Activated B cell treated with CpG ODN at 0.5 μM for 24 hours (primary cell): Measurements from ENCODE around the gene SLC39A1. TPM values are rescaled to one million over a fixed set of nuclear protein-coding genes. Genes with fewer than 3 reads are reported as not detected.

ENCODE experiments used
- ATAC-seq: fragments of 200-7000 bp; cut with Tn5 transposase; one replicate; pipeline ENCODE4 v1.10.0; 2021; ENCODE audit warnings: low read depth, mild to moderate bottlenecking, moderate library complexity
- CTCF ChIA-PET: fragments of 350-600 bp; sonication (Branson Sonifier 250); formaldehyde crosslinking; loops from one replicate; lab custom pipeline; 2021; ENCODE audit warnings: antibody characterized with exemption; lab: Charles Lee
- POLR2A ChIA-PET: fragments of 350-600 bp; sonication (Branson Sonifier 250); formaldehyde crosslinking; loops from one replicate; lab custom pipeline; 2021; ENCODE audit warnings: antibody characterized with exemption; lab: Charles Lee
- DNase-seq: peaks from one replicate; pipeline ENCODE4 v3.0.0; 2022
- H3K27ac Mint-ChIP-seq: one replicate; pipeline ENCODE4 v1.8.0; 2020; ENCODE audit warnings: mixed read lengths
- H3K27me3 Mint-ChIP-seq: one replicate; pipeline ENCODE4 v1.8.0; 2021; ENCODE audit warnings: mixed read lengths
- H3K36me3 Mint-ChIP-seq: one replicate; pipeline ENCODE4 v1.8.0; 2021; ENCODE audit warnings: low read depth, mixed read lengths
- H3K4me1 Mint-ChIP-seq: one replicate; pipeline ENCODE4 v1.8.0; 2021; ENCODE audit warnings: mixed read lengths
- H3K4me3 Mint-ChIP-seq: one replicate; pipeline ENCODE4 v1.8.0; 2020; ENCODE audit warnings: mild to moderate bottlenecking, mixed read lengths
- H3K9me3 Mint-ChIP-seq: one replicate; pipeline ENCODE4 v1.8.0; 2020; ENCODE audit warnings: mixed read lengths
- intact Hi-C: fragments of 100-400 bp; cut with micrococcal nuclease; formaldehyde crosslinking; loops from one replicate; pipeline ENCODE4 v1.15.1; 2024
- total RNA-seq: library from RNA; stranded (reverse); gene quantifications from 2 replicates; pipeline ENCODE4 v1.2.3, GENCODE V29; 2022
- TF ChIP-seq, protein P1 (sequence below): fragments of 200-600 bp; IDR thresholded peaks from one replicate; pipeline ENCODE4 v1.8.0; 2022; ENCODE audit warnings: antibody characterized with exemption, mild to moderate bottlenecking

Gene SLC39A1
- total RNA-seq, 1 donor from 2014 or later: 56.3 TPM

DNA sequence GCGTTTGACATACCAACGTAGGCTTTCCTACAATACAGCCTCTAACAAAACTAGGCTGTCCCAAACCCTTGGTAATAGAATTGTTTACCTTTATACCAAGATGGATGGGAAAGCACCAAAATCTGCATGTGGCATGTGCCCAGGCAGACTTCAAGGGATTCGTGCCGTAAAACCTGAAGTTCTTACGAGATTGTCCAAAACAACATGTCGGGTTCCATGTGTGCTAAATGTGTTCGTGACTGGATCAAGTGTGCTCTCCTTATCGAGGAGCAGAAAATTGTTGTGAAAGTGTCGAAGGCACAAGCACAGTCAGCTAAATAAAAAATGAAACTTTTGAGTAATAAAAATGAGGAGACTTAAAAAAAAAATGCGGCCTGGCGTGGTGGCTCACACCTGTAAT, 32.3 kb upstream of the SLC39A1 start:
- ATAC-seq: no peak
- intact Hi-C loops: no loop called here
- ChIA-PET POLR2A (interaction anchor here (0.6 to 1.0 kb wide), 3 partner anchors 225 to 361 kb away, joined by 3 read pairs; a partner anchor contains a TSS), CTCF (no interaction called here)
- no peak for DNase-seq
- TF ChIP-seq, protein P1, sequence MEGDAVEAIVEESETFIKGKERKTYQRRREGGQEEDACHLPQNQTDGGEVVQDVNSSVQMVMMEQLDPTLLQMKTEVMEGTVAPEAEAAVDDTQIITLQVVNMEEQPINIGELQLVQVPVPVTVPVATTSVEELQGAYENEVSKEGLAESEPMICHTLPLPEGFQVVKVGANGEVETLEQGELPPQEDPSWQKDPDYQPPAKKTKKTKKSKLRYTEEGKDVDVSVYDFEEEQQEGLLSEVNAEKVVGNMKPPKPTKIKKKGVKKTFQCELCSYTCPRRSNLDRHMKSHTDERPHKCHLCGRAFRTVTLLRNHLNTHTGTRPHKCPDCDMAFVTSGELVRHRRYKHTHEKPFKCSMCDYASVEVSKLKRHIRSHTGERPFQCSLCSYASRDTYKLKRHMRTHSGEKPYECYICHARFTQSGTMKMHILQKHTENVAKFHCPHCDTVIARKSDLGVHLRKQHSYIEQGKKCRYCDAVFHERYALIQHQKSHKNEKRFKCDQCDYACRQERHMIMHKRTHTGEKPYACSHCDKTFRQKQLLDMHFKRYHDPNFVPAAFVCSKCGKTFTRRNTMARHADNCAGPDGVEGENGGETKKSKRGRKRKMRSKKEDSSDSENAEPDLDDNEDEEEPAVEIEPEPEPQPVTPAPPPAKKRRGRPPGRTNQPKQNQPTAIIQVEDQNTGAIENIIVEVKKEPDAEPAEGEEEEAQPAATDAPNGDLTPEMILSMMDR: no peak
- H3K9me3 Mint-ChIP-seq: no peaks in the 10 kb centered on the region
- peaks cover 28% of the 10 kb centered on the region for H3K4me1 Mint-ChIP-seq
- no peaks in the 10 kb centered on the region for H3K27me3 Mint-ChIP-seq
- no peak overlapping the region for H3K4me3 Mint-ChIP-seq
- peak overlapping the region; percentile 46 for H3K27ac Mint-ChIP-seq
- peaks cover 44% of the 10 kb centered on the region for H3K36me3 Mint-ChIP-seq

DNA sequence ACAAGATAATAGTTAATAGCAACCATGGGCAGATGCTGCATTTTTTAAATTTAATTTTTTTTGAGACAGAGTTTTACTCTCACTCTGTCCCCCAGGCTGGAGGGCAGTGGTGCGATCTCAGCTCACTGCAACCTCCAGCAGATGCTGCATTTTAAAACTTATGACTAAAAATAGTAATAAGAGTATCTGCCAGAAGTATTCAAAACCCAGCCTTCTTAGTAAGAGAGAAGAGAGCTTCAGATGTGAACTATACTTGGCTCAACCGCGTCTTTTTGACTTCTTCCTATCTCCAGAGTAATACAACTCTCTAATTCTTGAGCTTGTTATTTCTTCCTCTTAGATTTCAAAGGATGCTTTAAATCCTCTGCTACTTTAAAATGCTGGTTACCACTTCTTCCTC, 31.9 kb upstream of the SLC39A1 start:
- Mint-ChIP-seq H3K4me1 (peaks cover 32% of the 10 kb centered on the region), H3K9me3 (no peaks in the 10 kb centered on the region), H3K36me3 (peaks cover 47% of the 10 kb centered on the region), H3K4me3 (no peak overlapping the region), H3K27ac (peak overlapping the region; percentile 46), H3K27me3 (no peaks in the 10 kb centered on the region)
- POLR2A ChIA-PET: interaction anchor here (0.6 to 1.0 kb wide), 3 partner anchors 225 to 361 kb away, joined by 3 read pairs; a partner anchor contains a TSS
- intact Hi-C loops: no loop called here
- TF ChIP-seq, protein P1: no peak
- DNase-seq: no peak
- CTCF ChIA-PET: no interaction called here
- no peak for ATAC-seq

GRCh38 chr1:153991806-153992205, 28.5 kb upstream of the SLC39A1 start:
- TF ChIP-seq, protein P1: no peak
- peaks cover 43% of the 10 kb centered on the region for H3K4me1 Mint-ChIP-seq
- DNase-seq: no peak

GRCh38 chr1:153991151-153991630, 27.9 kb upstream of the SLC39A1 start:
- DNase-seq (no peak), ATAC-seq (no peak)
- intact Hi-C loops: loop anchor here (1.0 to 2.0 kb wide), 3 partner anchors 192 to 393 kb away; no protein-coding TSS in a partner anchor
- Mint-ChIP-seq H3K27ac (peak overlapping the region; percentile 99), H3K4me1 (peaks cover 48% of the 10 kb centered on the region), H3K36me3 (peaks cover 47% of the 10 kb centered on the region), H3K9me3 (no peaks in the 10 kb centered on the region), H3K4me3 (peak overlapping the region; percentile 98), H3K27me3 (no peaks in the 10 kb centered on the region)
- ChIA-PET CTCF (interaction anchor here (0.7 kb wide), 1 partner anchor 240 kb away, joined by 3 read pairs; no protein-coding TSS in a partner anchor), POLR2A (interaction anchor here (0.7 to 6.5 kb wide), 32 partner anchors 13 to 1953 kb away, joined by 3 to 96 read pairs (median 14); partner anchors contain the start of genes ATP8B2, CHTOP, CREB3L4 and CRTC2)
- TF ChIP-seq, protein P1: no peak

More at GRCh38 chr1:153991806-153992205, 28.5 kb upstream of the SLC39A1 start:
- CTCF ChIA-PET: no interaction called here
- POLR2A ChIA-PET: interaction anchor here (0.7 to 6.5 kb wide), 14 partner anchors 14 to 1093 kb away, joined by 3 to 96 read pairs (median 22); partner anchors contain the start of genes CREB3L4, CRTC2, DENND4B and GATAD2B
- H3K36me3 Mint-ChIP-seq: peaks cover 47% of the 10 kb centered on the region
- no peak for ATAC-seq
- no peaks in the 10 kb centered on the region for H3K9me3 Mint-ChIP-seq
- peak overlapping the region; percentile 98 for H3K4me3 Mint-ChIP-seq
- intact Hi-C loops: loop anchor here (1.0 to 2.0 kb wide), 3 partner anchors 191 to 394 kb away; no protein-coding TSS in a partner anchor
- no peaks in the 10 kb centered on the region for H3K27me3 Mint-ChIP-seq
- H3K27ac Mint-ChIP-seq: peak overlapping the region; percentile 99

- Mint-ChIP-seq H3K27ac (peak within 1 kb of the TSS; percentile 99), H3K4me1 (peaks cover 53% of the 10 kb centered on the region), H3K36me3 (peaks cover 44% of the 10 kb centered on the region), H3K27me3 (no peaks in the 10 kb centered on the region), H3K9me3 (no peaks in the 10 kb centered on the region), H3K4me3 (peak within 1 kb of the TSS; percentile 98)
- TF ChIP-seq, protein P1: no peak
- DNase-seq (peak; percentile 73), ATAC-seq (peak; percentile 80)
- intact Hi-C loops: loop anchor here (1.0 to 2.0 kb wide), 10 partner anchors 13 to 392 kb away; partner anchors contain the start of genes CRTC2, DENND4B, HAX1 and JTB
- CTCF ChIA-PET: interaction anchor here (0.7 kb wide), 1 partner anchor 239 kb away, joined by 3 read pairs; no protein-coding TSS in a partner anchor
- POLR2A ChIA-PET: interaction anchor here (0.6 to 6.5 kb wide), 63 partner anchors 12 to 1953 kb away, joined by 3 to 96 read pairs (median 5); partner anchors contain the start of genes ATP8B2, CHTOP, CREB3L4 and CRTC2
Measured at GRCh38 chr1:153990468-153991150, 27.3 kb upstream of the SLC39A1 start, which contains the start of gene RPS27. Gene RPS27, plus strand, starts transcription at chr1:153990762. Its CDS starts 35 bp downstream, at chr1:153990797.
